Spleen (tissue), 7 donors: ENCODE data around the gene CA9.
A peak's percentile ranks its signal among the peaks of the same experiment; 100 is the strongest.

Source experiments
- POLR2A ChIP-seq, 3 donors: fragments of 450-650 bp; IDR thresholded peaks; one replicate each; pipeline ENCODE4 v1.5.1; 2017; ENCODE audit warnings: antibody characterized with exemption in 3 of 3, mild to moderate bottlenecking in 1 of 3
- POLR2AphosphoS5 ChIP-seq, 3 donors: sonication (generic); formaldehyde crosslinking; IDR thresholded peaks; one replicate each; pipeline ENCODE4 v1.5.1; 2017; ENCODE audit warnings: antibody characterized with exemption in 3 of 3
- TF ChIP-seq, protein P1 (sequence below), 11 experiments: fragments of 200-600 bp in 7 of 11; fragments of 450-650 bp in 4 of 11; sonication (generic) in 4 of 11; IDR thresholded peaks in 8 of 11; conservative IDR thresholded peaks in 3 of 11; 1 replicate in 7 of 11; 2 replicates in 4 of 11; pipeline versions ENCODE4 v1.4.0 to v1.8.0; 2016 to 2021; ENCODE audit warnings: antibody characterized with exemption in 11 of 11, inconsistent platforms in 4 of 11, mild to moderate bottlenecking in 1 of 11
- donor health status: DM: no; HTN: no; CAD: no; lungs with moderate emphysema.
- donor health status: DM: no; HTN: no; CAD: no.
- donor health status: DM: no; HTN: no; CAD: no.

DNA sequence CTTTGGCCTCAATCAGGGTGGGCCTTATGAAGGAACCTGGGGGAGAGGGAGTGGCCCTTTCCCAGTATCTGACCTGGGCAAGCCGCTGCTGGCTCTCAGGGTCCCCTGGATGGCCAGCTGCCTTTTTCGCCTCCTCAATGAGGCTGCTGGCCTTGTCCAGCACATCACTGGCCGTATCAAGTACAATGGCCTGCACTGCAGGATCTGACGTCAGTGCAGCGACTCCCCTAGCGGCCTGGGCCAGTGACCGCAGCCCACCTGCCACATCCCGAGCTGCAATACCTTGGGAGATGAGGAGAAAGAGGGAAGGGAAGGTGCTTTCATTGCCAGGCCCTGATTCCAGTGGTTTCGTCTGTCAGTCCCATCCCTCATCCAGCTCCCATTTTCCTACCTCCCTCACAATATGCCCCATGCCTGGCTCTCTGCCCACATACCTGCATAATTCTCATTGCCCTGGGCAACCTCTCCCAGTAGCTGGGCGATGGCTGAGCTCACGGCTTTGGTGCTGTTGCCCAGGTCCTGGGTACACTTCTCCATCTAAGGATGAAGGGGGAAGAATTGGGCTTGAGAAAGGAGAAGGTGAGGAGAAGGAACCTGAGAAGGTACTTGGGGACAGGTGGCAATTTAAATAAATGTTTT is 39.2 kb downstream of the CA9 start:
- TF ChIP-seq POLR2A (IDR thresholded peaks at IDR 0.05): no peak
- TF ChIP-seq, protein P1, sequence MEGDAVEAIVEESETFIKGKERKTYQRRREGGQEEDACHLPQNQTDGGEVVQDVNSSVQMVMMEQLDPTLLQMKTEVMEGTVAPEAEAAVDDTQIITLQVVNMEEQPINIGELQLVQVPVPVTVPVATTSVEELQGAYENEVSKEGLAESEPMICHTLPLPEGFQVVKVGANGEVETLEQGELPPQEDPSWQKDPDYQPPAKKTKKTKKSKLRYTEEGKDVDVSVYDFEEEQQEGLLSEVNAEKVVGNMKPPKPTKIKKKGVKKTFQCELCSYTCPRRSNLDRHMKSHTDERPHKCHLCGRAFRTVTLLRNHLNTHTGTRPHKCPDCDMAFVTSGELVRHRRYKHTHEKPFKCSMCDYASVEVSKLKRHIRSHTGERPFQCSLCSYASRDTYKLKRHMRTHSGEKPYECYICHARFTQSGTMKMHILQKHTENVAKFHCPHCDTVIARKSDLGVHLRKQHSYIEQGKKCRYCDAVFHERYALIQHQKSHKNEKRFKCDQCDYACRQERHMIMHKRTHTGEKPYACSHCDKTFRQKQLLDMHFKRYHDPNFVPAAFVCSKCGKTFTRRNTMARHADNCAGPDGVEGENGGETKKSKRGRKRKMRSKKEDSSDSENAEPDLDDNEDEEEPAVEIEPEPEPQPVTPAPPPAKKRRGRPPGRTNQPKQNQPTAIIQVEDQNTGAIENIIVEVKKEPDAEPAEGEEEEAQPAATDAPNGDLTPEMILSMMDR (IDR thresholded peaks at IDR 0.05 in 8 of 11, conservative IDR thresholded peaks at IDR 0.05 in 3 of 11): no peak
- TF ChIP-seq POLR2AphosphoS5 (IDR thresholded peaks at IDR 0.05): peak in 2 of 3 donors; percentile 6 to 54
